ENCODE results near the gene KRTAP12-3.

The KRTAP12-3 gene

GRCh38 chr21:44616591-44616926, 41.2 kb upstream of the KRTAP12-3 start:
- Histone ChIP-seq H3K36me3 (ENCODE audit: control insufficient read depth, insufficient read depth, low read length) (no peaks in the 10 kb centered on the region), H3K4me3 (replicated peaks; ENCODE audit: low read depth, low read length) (no peak overlapping the region), H3K27me3 (replicated peaks; ENCODE audit: control insufficient read depth, insufficient read depth, low read length) (no peaks in the 10 kb centered on the region)
- TF ChIP-seq, protein P1, sequence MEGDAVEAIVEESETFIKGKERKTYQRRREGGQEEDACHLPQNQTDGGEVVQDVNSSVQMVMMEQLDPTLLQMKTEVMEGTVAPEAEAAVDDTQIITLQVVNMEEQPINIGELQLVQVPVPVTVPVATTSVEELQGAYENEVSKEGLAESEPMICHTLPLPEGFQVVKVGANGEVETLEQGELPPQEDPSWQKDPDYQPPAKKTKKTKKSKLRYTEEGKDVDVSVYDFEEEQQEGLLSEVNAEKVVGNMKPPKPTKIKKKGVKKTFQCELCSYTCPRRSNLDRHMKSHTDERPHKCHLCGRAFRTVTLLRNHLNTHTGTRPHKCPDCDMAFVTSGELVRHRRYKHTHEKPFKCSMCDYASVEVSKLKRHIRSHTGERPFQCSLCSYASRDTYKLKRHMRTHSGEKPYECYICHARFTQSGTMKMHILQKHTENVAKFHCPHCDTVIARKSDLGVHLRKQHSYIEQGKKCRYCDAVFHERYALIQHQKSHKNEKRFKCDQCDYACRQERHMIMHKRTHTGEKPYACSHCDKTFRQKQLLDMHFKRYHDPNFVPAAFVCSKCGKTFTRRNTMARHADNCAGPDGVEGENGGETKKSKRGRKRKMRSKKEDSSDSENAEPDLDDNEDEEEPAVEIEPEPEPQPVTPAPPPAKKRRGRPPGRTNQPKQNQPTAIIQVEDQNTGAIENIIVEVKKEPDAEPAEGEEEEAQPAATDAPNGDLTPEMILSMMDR (IDR thresholded peaks at IDR 0.05; ENCODE audit: insufficient read depth, low read length, poor library complexity, severe bottlenecking): no peak
- no peak for DNase-seq (ENCODE audit: extremely low read depth, insufficient read length)

DNA sequence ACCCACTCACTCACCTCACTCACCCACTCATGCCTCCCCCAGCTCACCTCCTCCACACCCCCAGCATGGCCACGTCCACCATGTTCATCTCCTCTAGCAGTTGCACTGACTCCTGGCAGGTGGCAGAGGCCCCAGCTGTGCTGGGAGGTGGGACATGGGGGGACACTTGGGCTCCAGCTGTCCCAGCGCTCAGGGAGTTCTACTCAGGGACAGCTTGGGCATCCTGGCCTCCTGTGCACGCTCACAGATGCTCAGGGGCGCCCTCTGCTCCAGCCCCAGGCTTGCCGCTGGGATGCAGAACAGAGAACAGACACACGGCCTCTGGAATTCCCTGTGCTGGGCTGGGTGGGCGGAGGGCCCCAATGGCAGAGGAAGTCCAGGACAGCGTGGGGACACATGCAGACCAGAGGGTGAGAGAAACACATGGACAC, 40.6 kb upstream of the KRTAP12-3 start:
- TF ChIP-seq, protein P1 (IDR thresholded peaks at IDR 0.05; ENCODE audit: insufficient read depth, low read length, poor library complexity, severe bottlenecking): no peak
- Histone ChIP-seq H3K36me3 (ENCODE audit: control insufficient read depth, insufficient read depth, low read length) (no peaks in the 10 kb centered on the region), H3K27me3 (replicated peaks; ENCODE audit: control insufficient read depth, insufficient read depth, low read length) (no peaks in the 10 kb centered on the region), H3K4me3 (replicated peaks; ENCODE audit: low read depth, low read length) (no peak overlapping the region)
- no peak for DNase-seq (ENCODE audit: extremely low read depth, insufficient read length)

DNA sequence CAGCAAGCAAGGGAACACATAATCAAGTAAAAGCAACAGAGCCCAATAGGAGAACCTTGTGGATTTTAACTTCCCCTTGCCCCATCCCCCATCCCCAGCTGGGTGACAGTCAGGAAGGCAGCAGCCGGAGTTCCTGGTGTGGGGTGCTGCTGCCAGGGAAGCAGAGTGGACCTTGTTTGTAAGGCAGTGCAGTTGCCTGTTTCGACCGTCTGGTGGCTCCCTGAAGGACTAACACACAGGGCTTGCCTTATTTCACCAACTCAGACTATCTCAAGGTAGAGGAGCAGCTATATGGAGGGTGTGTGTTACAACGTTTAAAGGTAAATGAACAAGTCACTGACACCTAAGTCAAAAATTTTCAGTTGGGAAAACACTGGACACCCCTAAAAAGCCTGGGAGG, 39.2 kb upstream of the KRTAP12-3 start:
- DNase-seq (ENCODE audit: extremely low read depth, insufficient read length): no peak
- Histone ChIP-seq H3K27me3 (replicated peaks; ENCODE audit: control insufficient read depth, insufficient read depth, low read length) (no peaks in the 10 kb centered on the region), H3K4me3 (replicated peaks; ENCODE audit: low read depth, low read length) (no peak overlapping the region), H3K36me3 (ENCODE audit: control insufficient read depth, insufficient read depth, low read length) (no peaks in the 10 kb centered on the region)
- TF ChIP-seq, protein P1 (IDR thresholded peaks at IDR 0.05; ENCODE audit: insufficient read depth, low read length, poor library complexity, severe bottlenecking): peak; percentile 30

DNA sequence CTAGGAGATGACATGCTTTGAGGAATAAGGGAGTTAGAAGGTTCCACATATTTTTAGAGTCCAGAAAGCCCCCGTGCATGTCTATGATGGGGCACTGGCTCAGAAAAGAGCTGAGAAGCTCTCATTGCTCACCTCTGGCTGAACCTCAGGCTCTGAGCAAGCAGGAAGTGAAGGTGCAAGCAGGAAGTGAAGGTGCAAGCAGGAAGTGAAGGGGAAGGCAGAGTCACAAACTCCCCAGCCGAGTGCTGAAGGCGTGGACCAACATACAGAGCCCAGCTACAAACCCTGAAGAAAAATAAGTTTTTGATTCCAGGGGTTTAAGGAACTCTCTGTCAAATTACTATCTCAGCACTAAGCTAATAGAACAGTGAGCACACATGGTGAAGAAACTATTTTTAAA, 38.8 kb upstream of the KRTAP12-3 start:
- H3K4me3 ChIP-seq (replicated peaks; ENCODE audit: low read depth, low read length): no peak overlapping the region
- H3K27me3 ChIP-seq (replicated peaks; ENCODE audit: control insufficient read depth, insufficient read depth, low read length): no peaks in the 10 kb centered on the region
- no peaks in the 10 kb centered on the region for H3K36me3 ChIP-seq (ENCODE audit: control insufficient read depth, insufficient read depth, low read length)
- TF ChIP-seq, protein P1 (IDR thresholded peaks at IDR 0.05; ENCODE audit: insufficient read depth, low read length, poor library complexity, severe bottlenecking): no peak
- DNase-seq (ENCODE audit: extremely low read depth, insufficient read length): no peak

- H3K4me3 ChIP-seq (replicated peaks; ENCODE audit: low read depth, low read length): no peak overlapping the region
- TF ChIP-seq, protein P1 (IDR thresholded peaks at IDR 0.05; ENCODE audit: insufficient read depth, low read length, poor library complexity, severe bottlenecking): no peak
- no peaks in the 10 kb centered on the region for H3K27me3 ChIP-seq (replicated peaks; ENCODE audit: control insufficient read depth, insufficient read depth, low read length)
- DNase-seq (ENCODE audit: extremely low read depth, insufficient read length): no peak
- no peaks in the 10 kb centered on the region for H3K36me3 ChIP-seq (ENCODE audit: control insufficient read depth, insufficient read depth, low read length)
Observed at GRCh38 chr21:44619886-44620285, 37.8 kb upstream of the KRTAP12-3 start.

DNA sequence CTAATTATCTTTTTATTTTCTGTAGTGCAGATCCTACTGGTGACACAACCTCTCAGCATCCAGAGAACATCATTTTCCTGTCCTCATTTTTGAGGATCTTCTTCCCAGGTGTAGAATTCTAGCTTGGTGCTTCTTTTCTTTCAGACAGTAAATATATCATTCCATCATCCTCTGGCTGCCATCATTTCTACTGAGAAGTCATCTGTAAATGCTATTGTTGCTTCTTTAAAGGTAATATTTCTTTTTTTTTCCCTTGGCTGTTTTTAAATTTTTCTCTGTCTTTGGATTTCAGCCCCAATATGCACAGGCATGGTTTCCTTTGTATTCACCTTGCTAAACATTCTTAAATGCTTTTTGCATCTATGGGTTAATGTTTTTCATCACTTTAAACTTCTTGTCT, 34.2 kb upstream of the KRTAP12-3 start:
- TF ChIP-seq, protein P1 (IDR thresholded peaks at IDR 0.05; ENCODE audit: insufficient read depth, low read length, poor library complexity, severe bottlenecking): no peak
- DNase-seq (ENCODE audit: extremely low read depth, insufficient read length): no peak
- Histone ChIP-seq H3K36me3 (ENCODE audit: control insufficient read depth, insufficient read depth, low read length) (no peaks in the 10 kb centered on the region), H3K27me3 (replicated peaks; ENCODE audit: control insufficient read depth, insufficient read depth, low read length) (no peaks in the 10 kb centered on the region), H3K4me3 (replicated peaks; ENCODE audit: low read depth, low read length) (no peak overlapping the region)

Data from GM06990 (cell line).